ENCODE data around the gene SNAI3. TPM values are rescaled to one million over a fixed set of nuclear protein-coding genes. Genes with fewer than 3 reads are reported as not detected.

The SNAI3 gene
- total RNA-seq (8.2 and 8.8 TPM in 2 replicates), polyA plus RNA-seq (3.7 and 6.5 TPM in 2 replicates), polyA minus RNA-seq (12.4 and 16.6 TPM in 2 replicates)
- 10.2 TPM for total RNA-seq (2013)

- Histone ChIP-seq H3K36me3 (replicated peaks in 1 of 2; ENCODE audit: control extremely low read depth in 1 of 2, control insufficient read depth in 1 of 2, extremely low read depth in 1 of 2, insufficient read depth in 2 of 2, low read length in 1 of 2) (no peaks in the 10 kb centered on the region), H2AFZ (ENCODE audit: insufficient read depth, low read depth, low read length, poor library complexity, severe bottlenecking) (peak within 1 kb of the TSS; percentile 74)
These were observed at the start of gene SNAI3 for GRCh38 chr16:88686439-88687253. Gene SNAI3, minus strand, starts transcription at chr16:88686507. Its CDS starts 101 bp downstream, at chr16:88686406.

More at GRCh38 chr16:88686439-88687253, at the start of gene SNAI3:
- 12% methylated on average over 65 of the region's 65 CpGs for WGBS (ENCODE audit: insufficient coverage)
- peaks cover 0 to 4% (median 0%) of the 10 kb centered on the region in 3 donors for H3K9me3 ChIP-seq (ENCODE audit: control extremely low read depth in 1 of 3, control insufficient read depth in 2 of 3, insufficient read depth in 1 of 3, low read length in 2 of 3)
- H3K4me2 ChIP-seq (replicated peaks; ENCODE audit: low read depth, low read length, poor library complexity, severe bottlenecking) = peak within 1 kb of the TSS; percentile 97
- Mint-ChIP-seq H3K4me1 (peaks cover 41% of the 10 kb centered on the region), H3K27ac (peak within 1 kb of the TSS; percentile 72), H3K27me3 (no peaks in the 10 kb centered on the region), H3K4me3 (peak within 1 kb of the TSS; percentile 81), H3K9me3 (ENCODE audit: insufficient read depth) (no peaks in the 10 kb centered on the region)
- H3K27me3 ChIP-seq (replicated peaks in 1 of 4; ENCODE audit: control extremely low read depth in 1 of 4, control insufficient read depth in 3 of 4, insufficient read depth in 4 of 4, low read length in 3 of 4) = no peaks in the 10 kb centered on the region
- peak within 1 kb of the TSS; percentile 59 to 91 (median 80) for H3K4me3 ChIP-seq (ENCODE audit: control extremely low read depth in 1 of 5, extremely low read depth in 1 of 5, insufficient read depth in 1 of 5, low read depth in 2 of 5, low read length in 4 of 5)
- H3K9ac ChIP-seq (ENCODE audit: low read length) = peak within 1 kb of the TSS; percentile 81
- CTCF ChIA-PET = interaction anchor here (0.7 to 1.9 kb wide), 8 partner anchors 15 to 244 kb away, joined by 3 to 9 read pairs (median 4); partner anchors contain the start of gene IL17C
- peaks cover 29 to 55% of the 10 kb centered on the region in 2 donors for H3K4me1 ChIP-seq (ENCODE audit: control insufficient read depth in 2 of 2, insufficient read depth in 2 of 2, low read length in 2 of 2)
- intact Hi-C loops (cut with micrococcal nuclease) = loop anchor here (1.0 to 10.0 kb wide), 6 partner anchors 15 to 878 kb away; partner anchors contain the start of genes CTU2, CYBA, MVD and RNF166
- peaks cover 17% of the 10 kb centered on the region for H4K20me1 ChIP-seq (ENCODE audit: control insufficient read depth, insufficient read depth, low read length, poor library complexity, severe bottlenecking)
- peak within 1 kb of the TSS; percentile 27 to 48 for H3K27ac ChIP-seq (ENCODE audit: low read length in 2 of 2)
- TF ChIP-seq CTCF (IDR thresholded peaks at IDR 0.05) = no peak
- no peak for TF ChIP-seq EZH2 (IDR thresholded peaks at IDR 0.05; ENCODE audit: borderline replicate concordance, insufficient read depth, low read depth, low read length, poor library complexity, severe bottlenecking)
- H3K79me2 ChIP-seq (ENCODE audit: control insufficient read depth, insufficient read depth, low read length) = peaks cover 25% of the 10 kb centered on the region
- POLR2A ChIA-PET = interaction anchor here (0.5 to 1.9 kb wide), 5 partner anchors 14 to 380 kb away, joined by 3 to 4 read pairs (median 3); no protein-coding TSS in a partner anchor
- ATAC-seq (ENCODE audit: low read depth) = peak; percentile 79
- peak; percentile 91 for DNase-seq

All from B cell (primary cell).